GM23248 (cell line): ENCODE results near the gene FASTKD1.

Experiments
- EZH2 ChIP-seq: fragments of 200-600 bp; sonication (generic); IDR thresholded peaks from 2 replicates; pipeline ENCODE4 v1.6.1; 2018; ENCODE audit warnings: antibody characterized with exemption, mild to moderate bottlenecking; ENCODE audit not compliant: insufficient read depth, poor library complexity, severe bottlenecking
- EZH2phosphoT487 ChIP-seq: fragments of 200-600 bp; sonication (generic); IDR thresholded peaks from 2 replicates; pipeline ENCODE4 v1.6.1; 2018; ENCODE audit warnings: antibody characterized with exemption, moderate library complexity, mild to moderate bottlenecking, low read depth; ENCODE audit not compliant: insufficient read depth

DNA sequence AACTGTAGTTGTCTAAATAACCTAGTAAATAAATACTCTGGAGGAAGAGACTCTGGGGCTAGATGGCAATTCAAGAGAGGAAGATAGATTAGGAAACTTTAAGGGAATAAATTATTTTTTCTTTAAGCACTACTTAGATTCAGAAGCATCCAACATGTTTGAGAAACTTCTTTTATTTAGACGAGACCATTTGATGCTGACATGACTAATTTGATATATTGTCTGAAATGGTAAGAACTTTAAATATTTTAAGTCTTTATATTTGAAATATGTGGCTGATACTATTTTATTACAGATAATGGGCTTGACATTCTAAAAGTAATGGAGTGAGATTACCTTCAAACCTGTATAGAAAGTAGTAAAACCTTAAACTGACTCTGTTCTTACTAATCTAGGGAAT is 46.8 kb upstream of the FASTKD1 start:
- TF ChIP-seq EZH2 (no peak), EZH2phosphoT487 (no peak)
